GM23248 (cell line): Measurements from ENCODE around the gene SKI. TPM values are rescaled to one million over a fixed set of nuclear protein-coding genes. Genes with fewer than 3 reads are reported as not detected.

Source experiments
- DNase-seq: peaks from one replicate; pipeline ENCODE4 v3.0.0-alpha.2; 2015
- H2AFZ ChIP-seq: fragments of 200-600 bp; sonication (generic); 2 replicates; pipeline ENCODE4 v1.6.1; 2016; ENCODE audit warnings: antibody characterized with exemption
- H3F3A ChIP-seq: fragments of 200-600 bp; sonication (generic); 2 replicates; pipeline ENCODE4 v1.6.1; 2016; ENCODE audit warnings: mild to moderate bottlenecking, antibody characterized with exemption, mixed run types; ENCODE audit not compliant: insufficient read depth
- H3K27ac ChIP-seq: fragments of 200-600 bp; sonication (generic); 2 replicates; pipeline ENCODE4 v1.5.1; 2016; ENCODE audit warnings: mild to moderate bottlenecking
- H3K27me3 ChIP-seq: fragments of 200-600 bp; sonication (generic); replicated peaks from 2 replicates; pipeline ENCODE4 v1.6.1; 2016; ENCODE audit warnings: mild to moderate bottlenecking; ENCODE audit not compliant: insufficient read depth
- H3K36me3 ChIP-seq: fragments of 200-600 bp; sonication (generic); 2 replicates; pipeline ENCODE4 v1.6.1; 2016; ENCODE audit warnings: low read depth, mild to moderate bottlenecking
- H3K4me1 ChIP-seq: fragments of 200-600 bp; sonication (generic); 2 replicates; pipeline ENCODE4 v1.6.1; 2016; ENCODE audit warnings: mild to moderate bottlenecking; ENCODE audit not compliant: insufficient read depth
- H3K4me2 ChIP-seq: fragments of 200-600 bp; sonication (generic); one replicate; pipeline ENCODE4 v1.6.1; 2016; ENCODE audit warnings: mild to moderate bottlenecking; ENCODE audit not compliant: unreplicated experiment
- H3K4me3 ChIP-seq: fragments of 200-600 bp; sonication (generic); 2 replicates; pipeline ENCODE4 v1.5.1; 2016; ENCODE audit warnings: mild to moderate bottlenecking
- H3K79me2 ChIP-seq: fragments of 200-600 bp; sonication (generic); 2 replicates; pipeline ENCODE4 v1.6.1; 2016; ENCODE audit warnings: mild to moderate bottlenecking; ENCODE audit not compliant: insufficient read depth
- H3K9ac ChIP-seq: fragments of 200-600 bp; sonication (generic); 2 replicates; pipeline ENCODE4 v1.6.1; 2016; ENCODE audit warnings: mild to moderate bottlenecking
- H3K9me2 ChIP-seq: fragments of 200-600 bp; sonication (generic); 2 replicates; pipeline ENCODE4 v1.6.1; 2016; ENCODE audit warnings: mixed run types, mild to moderate bottlenecking, moderate library complexity; ENCODE audit not compliant: insufficient read depth
- H3K9me3 ChIP-seq: fragments of 200-600 bp; sonication (generic); one replicate; pipeline ENCODE4 v1.6.1; 2017; ENCODE audit warnings: low read depth
- H4K20me1 ChIP-seq: fragments of 200-600 bp; sonication (generic); 2 replicates; pipeline ENCODE4 v1.6.0; 2016; ENCODE audit not compliant: insufficient read depth
- EZH2 ChIP-seq: fragments of 200-600 bp; sonication (generic); IDR thresholded peaks from 2 replicates; pipeline ENCODE4 v1.6.1; 2018; ENCODE audit warnings: antibody characterized with exemption, mild to moderate bottlenecking; ENCODE audit not compliant: insufficient read depth, poor library complexity, severe bottlenecking
- EZH2phosphoT487 ChIP-seq: fragments of 200-600 bp; sonication (generic); IDR thresholded peaks from 2 replicates; pipeline ENCODE4 v1.6.1; 2018; ENCODE audit warnings: antibody characterized with exemption, moderate library complexity, mild to moderate bottlenecking, low read depth; ENCODE audit not compliant: insufficient read depth
- WGBS, 2 experiments: methylation state at CpG; one replicate each; pipeline ENCODE4 v1.1.6; 2015 to 2017; ENCODE audit warnings: low lambda C conversion rate in 2 of 2, low coverage in 1 of 2; ENCODE audit errors: missing lambda C conversion rate in 2 of 2; 5-methylcytosine and 5-hydroxymethylcytosine counted together
- in situ Hi-C: fragments of 300-500 bp; cut with MboI; formaldehyde crosslinking; loops from 2 replicates; pipeline ENCODE4 v1.15.0; 2020
- polyA plus RNA-seq: library from polyadenylated mRNA; unstranded; fragments of >200 nt; fragmentation: Nextera tagmentation; extraction: Ambion mirVana; gene quantifications from 2 replicates; pipeline ENCODE4 v1.2.1, GENCODE V29; 2016
- total RNA-seq: library from RNA; depleted of rRNA; stranded (reverse); fragments of >200 nt; shearing (Covaris generic); gene quantifications from 2 replicates; pipeline ENCODE4 v1.2.3, GENCODE V29; 2014

Gene SKI
- total and polyA plus RNA-seq, 2 experiments from 2014 or later = 3.8 to 23.1 TPM

DNA sequence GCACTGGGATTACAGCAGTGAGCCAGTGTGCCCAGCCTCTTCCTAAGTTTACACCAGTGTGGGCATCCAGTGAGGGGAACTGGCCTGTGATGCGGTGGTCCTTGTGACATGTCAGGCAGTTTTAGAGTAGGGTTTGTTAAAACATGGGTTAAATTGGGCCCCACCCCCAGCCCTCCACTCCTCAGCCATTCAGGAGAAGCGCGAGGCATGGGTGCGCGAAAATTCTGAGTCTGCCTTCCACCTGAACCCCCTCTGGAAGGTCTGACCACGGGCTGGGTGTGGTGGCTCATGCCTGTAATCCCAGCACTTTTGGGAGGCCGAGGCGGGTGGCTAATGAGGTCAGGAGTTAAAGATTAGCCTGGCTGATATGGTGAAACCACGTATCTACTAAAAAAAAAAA, 51.7 kb downstream of the SKI start:
- H3K9ac ChIP-seq = peak overlapping the region; percentile 54
- no peaks in the 10 kb centered on the region for H3K27me3 ChIP-seq
- no peaks in the 10 kb centered on the region for H3K36me3 ChIP-seq
- H3K4me2 ChIP-seq = peak overlapping the region; percentile 66
- no peaks in the 10 kb centered on the region for H3K9me2 ChIP-seq
- in situ Hi-C loops = no loop called here
- peak overlapping the region; percentile 55 for H3K27ac ChIP-seq
- no peak overlapping the region for H2AFZ ChIP-seq
- peaks cover 5% of the 10 kb centered on the region; the same call in 1 of the 2 replicates for H4K20me1 ChIP-seq
- H3K79me2 ChIP-seq = peaks cover 82% of the 10 kb centered on the region
- peak overlapping the region; percentile 41; the same call in 1 of the 2 replicates for H3K4me3 ChIP-seq
- H3K9me3 ChIP-seq = no peaks in the 10 kb centered on the region
- 68 to 75% methylated on average over 9 of the region's 9 CpGs for WGBS, 2 experiments
- no peak for DNase-seq
- H3K4me1 ChIP-seq = peaks cover 45% of the 10 kb centered on the region
- peaks cover 5% of the 10 kb centered on the region; the same call in 1 of the 2 replicates for H3F3A ChIP-seq
- TF ChIP-seq EZH2 (no peak), EZH2phosphoT487 (no peak)

DNA sequence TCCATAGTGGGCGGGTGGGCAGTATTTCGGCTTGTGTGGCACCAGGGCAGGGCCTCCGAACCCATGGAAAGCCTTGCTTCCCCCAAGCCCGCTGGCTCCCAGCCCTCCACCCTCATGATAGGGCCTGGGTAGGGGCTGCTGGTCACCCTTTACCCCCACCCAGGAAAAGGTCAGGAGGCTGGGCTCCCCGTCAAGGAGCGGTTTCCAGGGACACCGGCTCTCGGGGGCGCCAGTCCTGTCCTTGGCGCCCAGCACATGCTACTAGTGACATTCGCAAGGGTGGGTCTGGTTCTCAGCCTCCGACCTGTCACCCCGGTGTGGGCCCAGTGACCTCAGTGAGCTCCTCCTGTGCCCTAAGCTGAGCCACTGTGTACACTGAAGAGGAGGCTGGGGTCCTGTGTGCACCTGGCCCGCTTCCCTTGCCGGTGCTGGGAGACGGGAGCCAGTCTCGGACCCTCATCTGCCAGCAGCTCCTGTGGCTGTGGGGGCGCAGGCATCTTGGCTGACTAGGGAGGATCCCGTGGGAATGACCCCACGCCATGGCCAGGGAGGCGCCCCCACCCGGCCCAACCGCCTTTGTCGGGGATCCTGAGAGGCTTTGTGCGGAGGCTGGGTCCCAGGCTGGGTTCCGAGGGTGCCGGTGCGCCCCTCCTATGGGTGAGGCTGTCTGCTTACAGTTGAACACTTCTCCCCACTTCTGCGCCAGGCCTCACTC, 54.6 kb downstream of the SKI start:
- 88 to 89% methylated on average over 28 to 29 of the region's 29 CpGs for WGBS, 2 experiments
- no peak overlapping the region for H3K4me2 ChIP-seq
- H3K27me3 ChIP-seq = no peaks in the 10 kb centered on the region
- H3K4me1 ChIP-seq = peaks cover 26% of the 10 kb centered on the region
- no peak overlapping the region for H3K4me3 ChIP-seq
- no peak for DNase-seq
- H3K9me3 ChIP-seq = no peaks in the 10 kb centered on the region
- H3K36me3 ChIP-seq = no peaks in the 10 kb centered on the region
- H3K79me2 ChIP-seq = peaks cover 82% of the 10 kb centered on the region
- H4K20me1 ChIP-seq = peaks cover 1% of the 10 kb centered on the region; the same call in 1 of the 2 replicates
- TF ChIP-seq EZH2 (no peak), EZH2phosphoT487 (no peak)
- H2AFZ ChIP-seq = no peak overlapping the region
- H3K9me2 ChIP-seq = no peaks in the 10 kb centered on the region
- H3K27ac ChIP-seq = no peak overlapping the region
- H3K9ac ChIP-seq = no peak overlapping the region
- in situ Hi-C loops = no loop called here
- H3F3A ChIP-seq = no peaks in the 10 kb centered on the region

DNA sequence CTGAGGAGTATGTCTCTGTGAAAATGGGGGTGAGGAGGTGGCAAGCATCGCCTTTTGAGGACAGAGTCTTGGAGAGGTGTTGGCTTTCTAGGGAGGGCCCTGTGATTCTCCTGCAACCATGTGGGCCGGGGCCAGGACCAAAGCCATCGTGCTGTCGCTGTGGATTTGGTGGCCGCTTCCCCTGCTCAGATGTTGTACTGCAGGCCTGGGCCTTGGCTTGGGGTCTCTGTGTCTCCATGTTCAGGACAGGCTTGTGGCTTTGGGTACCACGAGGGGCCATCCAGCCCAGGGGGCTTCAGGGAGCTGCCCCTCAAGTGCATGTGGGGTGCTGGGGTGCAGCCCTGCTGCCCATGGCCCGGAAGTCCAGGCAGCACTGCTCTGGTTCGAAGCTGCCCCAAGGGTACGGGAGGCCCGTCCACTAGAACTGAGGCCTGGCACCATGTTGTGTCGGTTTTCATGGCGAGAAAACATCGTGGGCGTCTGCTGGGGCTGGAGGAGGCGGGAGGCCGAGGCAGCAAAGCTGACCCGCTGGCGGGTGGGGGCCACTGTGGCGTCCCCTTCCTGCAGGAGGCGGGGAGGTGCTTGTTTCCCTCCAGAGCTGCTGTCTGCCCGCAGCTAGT, 55.4 kb downstream of the SKI start:
- DNase-seq = no peak
- Histone ChIP-seq H4K20me1 (no peaks in the 10 kb centered on the region), H3K9ac (no peak overlapping the region), H2AFZ (no peak overlapping the region), H3K27me3 (no peaks in the 10 kb centered on the region), H3K27ac (no peak overlapping the region), H3F3A (no peaks in the 10 kb centered on the region), H3K4me1 (peaks cover 19% of the 10 kb centered on the region), H3K9me3 (no peaks in the 10 kb centered on the region), H3K4me2 (no peak overlapping the region), H3K9me2 (no peaks in the 10 kb centered on the region), H3K79me2 (peaks cover 82% of the 10 kb centered on the region), H3K4me3 (no peak overlapping the region), H3K36me3 (no peaks in the 10 kb centered on the region)
- TF ChIP-seq EZH2phosphoT487 = no peak
- in situ Hi-C loops = no loop called here
- WGBS, 2 experiments = 91% methylated on average over 19 to 21 of the region's 21 CpGs

DNA sequence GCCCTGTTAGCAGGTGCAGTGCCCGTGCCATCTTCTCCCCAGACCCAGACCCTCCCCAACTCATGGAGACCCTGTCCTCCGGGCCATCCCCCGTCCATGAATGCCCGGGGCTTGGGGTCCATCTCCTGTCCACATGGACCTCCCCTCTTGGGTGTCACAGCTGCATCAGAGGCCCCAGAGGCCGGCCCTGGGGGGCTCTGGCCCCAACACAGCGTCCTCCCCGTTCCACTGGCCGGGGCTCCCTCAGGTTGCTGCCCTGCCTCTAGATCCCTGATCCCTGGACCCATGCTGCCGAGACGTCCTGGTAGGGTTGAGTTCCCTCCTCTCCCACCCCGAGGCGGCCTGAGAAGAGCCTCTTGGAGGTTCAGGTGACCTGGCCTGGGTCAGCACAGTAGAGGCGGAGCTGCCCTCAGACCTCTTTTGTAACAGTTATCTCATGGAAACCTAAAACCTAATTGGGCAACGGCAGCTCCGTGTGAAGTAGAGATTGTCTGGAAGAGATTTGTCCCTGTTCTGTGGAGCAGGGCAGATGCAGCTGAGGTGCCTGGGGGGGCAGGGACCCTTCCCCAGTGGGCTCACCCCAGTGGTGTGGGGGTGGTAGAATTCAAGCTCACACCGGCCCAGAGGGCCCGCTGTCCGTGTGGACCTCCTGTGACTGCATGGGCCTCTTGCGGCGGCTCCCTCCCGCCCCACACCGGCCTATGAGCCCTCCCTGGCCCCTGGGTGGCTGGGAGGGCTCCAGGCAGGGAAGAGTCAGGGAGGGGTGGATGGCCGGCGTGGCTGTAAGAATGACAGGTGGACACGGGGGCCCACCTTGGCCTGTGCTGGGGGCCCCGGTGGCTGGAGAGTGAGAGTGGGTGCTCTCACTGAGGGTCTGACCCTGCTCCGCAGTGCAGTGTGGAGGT, 56.1 kb downstream of the SKI start:
- Histone ChIP-seq H2AFZ (no peak overlapping the region), H3K79me2 (peaks cover 82% of the 10 kb centered on the region), H3K4me2 (no peak overlapping the region), H3K9ac (no peak overlapping the region), H4K20me1 (no peaks in the 10 kb centered on the region), H3K27me3 (no peaks in the 10 kb centered on the region), H3F3A (no peaks in the 10 kb centered on the region), H3K36me3 (no peaks in the 10 kb centered on the region), H3K9me3 (no peaks in the 10 kb centered on the region), H3K4me3 (no peak overlapping the region), H3K9me2 (no peaks in the 10 kb centered on the region), H3K27ac (no peak overlapping the region), H3K4me1 (peaks cover 14% of the 10 kb centered on the region)
- 83 to 86% methylated on average over 20 to 26 of the region's 27 CpGs for WGBS, 2 experiments
- in situ Hi-C loops = no loop called here
- TF ChIP-seq EZH2phosphoT487 (no peak), EZH2 (no peak)
- DNase-seq = no peak
